Measurements from ENCODE around the gene SLC38A9.

The SLC38A9 gene

GRCh38 chr5:55625589-55625909 lies 86.6 kb downstream of the SLC38A9 start:
- DNase-seq (ENCODE audit: low spot score): no peak
- TF ChIP-seq CTCF (IDR thresholded peaks at IDR 0.05; ENCODE audit: extremely low read depth, insufficient read depth, missing control alignments): no peak
- in situ Hi-C loops (cut with MboI; ENCODE audit: low pct_unique_long_range_greater_than_20kb, low sequenced_read_pairs, unreplicated experiment): no loop called here

GRCh38 chr5:55624841-55625588 lies 87.1 kb downstream of the SLC38A9 start:
- no peak for DNase-seq (ENCODE audit: low spot score)
- in situ Hi-C loops (cut with MboI; ENCODE audit: low pct_unique_long_range_greater_than_20kb, low sequenced_read_pairs, unreplicated experiment): no loop called here
- TF ChIP-seq CTCF (IDR thresholded peaks at IDR 0.05; ENCODE audit: extremely low read depth, insufficient read depth, missing control alignments): no peak

DNA sequence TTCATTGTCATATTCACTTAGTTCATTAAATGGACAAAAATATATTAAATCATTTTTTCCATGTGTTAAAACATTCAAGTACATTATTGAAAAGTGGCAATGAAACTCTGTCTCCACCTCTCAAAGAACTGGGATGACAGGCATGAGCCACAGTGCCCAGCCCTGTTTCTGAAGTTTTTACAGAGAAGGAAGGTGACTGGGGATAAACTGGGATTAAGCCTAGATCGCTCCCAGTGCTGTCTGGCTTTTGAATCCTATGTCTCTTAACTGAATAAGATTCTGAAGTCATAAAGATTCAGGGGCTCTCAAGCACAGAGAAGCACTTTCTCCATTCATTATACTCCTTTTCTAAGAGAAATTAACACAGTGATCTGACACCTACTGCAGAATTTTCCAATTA lies 88.3 kb downstream of the SLC38A9 start:
- no peak for TF ChIP-seq CTCF (IDR thresholded peaks at IDR 0.05; ENCODE audit: extremely low read depth, insufficient read depth, missing control alignments)
- in situ Hi-C loops (cut with MboI; ENCODE audit: low pct_unique_long_range_greater_than_20kb, low sequenced_read_pairs, unreplicated experiment): no loop called here
- DNase-seq (ENCODE audit: low spot score): no peak

DNA sequence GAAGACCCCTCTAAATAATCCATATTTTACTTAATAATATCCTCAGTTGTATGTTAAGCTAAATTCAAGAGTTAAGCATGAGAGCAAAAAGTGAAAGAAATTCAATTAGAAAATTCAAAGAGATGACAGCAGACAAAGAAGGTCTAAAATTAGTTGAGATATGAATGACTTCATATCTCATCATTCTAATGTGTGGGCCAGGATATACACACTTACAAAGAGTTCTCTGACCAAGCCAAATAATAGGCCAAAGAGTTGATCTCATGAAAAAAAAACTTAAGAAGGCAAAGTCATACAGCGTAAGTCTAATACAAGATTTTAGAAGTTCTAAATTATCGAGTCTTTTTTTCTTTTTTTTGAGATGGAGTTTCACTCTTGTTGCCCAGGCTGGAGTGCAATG lies 89.7 kb downstream of the SLC38A9 start:
- TF ChIP-seq CTCF (IDR thresholded peaks at IDR 0.05; ENCODE audit: extremely low read depth, insufficient read depth, missing control alignments): no peak
- in situ Hi-C loops (cut with MboI; ENCODE audit: low pct_unique_long_range_greater_than_20kb, low sequenced_read_pairs, unreplicated experiment): no loop called here
- DNase-seq (ENCODE audit: low spot score): no peak

DNA sequence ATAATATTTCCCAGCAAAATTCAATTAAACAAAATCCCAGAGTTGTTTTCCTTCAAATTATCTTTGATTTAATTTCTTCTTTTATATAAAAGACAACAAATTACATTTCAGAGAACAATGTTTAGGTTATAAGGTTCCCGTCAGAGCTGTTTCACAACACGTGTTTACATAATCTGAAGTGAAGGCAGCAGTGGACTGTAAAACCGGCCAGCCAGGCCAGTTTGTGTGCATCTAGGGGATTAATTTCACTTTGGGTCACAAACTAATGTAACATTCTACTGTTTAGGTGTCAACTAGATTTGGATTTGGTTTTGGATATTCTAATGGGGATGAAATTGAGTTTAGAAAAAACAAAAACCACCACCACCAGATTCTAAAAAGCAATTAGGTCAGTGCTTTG lies 90.9 kb downstream of the SLC38A9 start:
- TF ChIP-seq CTCF (IDR thresholded peaks at IDR 0.05; ENCODE audit: extremely low read depth, insufficient read depth, missing control alignments): no peak
- no peak for DNase-seq (ENCODE audit: low spot score)
- in situ Hi-C loops (cut with MboI; ENCODE audit: low pct_unique_long_range_greater_than_20kb, low sequenced_read_pairs, unreplicated experiment): no loop called here

- no peak for TF ChIP-seq CTCF (IDR thresholded peaks at IDR 0.05; ENCODE audit: extremely low read depth, insufficient read depth, missing control alignments)
- in situ Hi-C loops (cut with MboI; ENCODE audit: low pct_unique_long_range_greater_than_20kb, low sequenced_read_pairs, unreplicated experiment): no loop called here
- DNase-seq (ENCODE audit: low spot score): no peak
These were observed 91.4 kb downstream of the SLC38A9 start for GRCh38 chr5:55620766-55621160.

Data from GM13977 (cell line).